SK-N-SH (cell line): ENCODE data around the gene POLR1D. TPM values are rescaled to one million over a fixed set of nuclear protein-coding genes. Genes with fewer than 3 reads are reported as not detected.
A peak's percentile ranks its signal among the peaks of the same experiment; 100 is the strongest.

ENCODE experiments used
- CTCF ChIA-PET: fragments of 300-600, 350-600 bp; formaldehyde crosslinking; extraction: SDS; loops from one replicate; lab custom pipeline; 2021; lab: Yijun Ruan, JAX
- POLR2A ChIA-PET: fragments of 350-600 bp; sonication (Branson Sonifier 250); formaldehyde crosslinking; extraction: SDS; loops from one replicate; lab custom pipeline; 2020; ENCODE audit warnings: antibody characterized with exemption, inconsistent platforms; lab: Yijun Ruan, JAX
- DNase-seq: peaks from one replicate; pipeline ENCODE4 v3.0.0; 2012
- H2AFZ ChIP-seq: fragments of 200-600 bp; sonication (generic); 2 replicates; pipeline ENCODE4 v1.8.1; 2016; ENCODE audit warnings: antibody characterized with exemption, mild to moderate bottlenecking, low read depth
- H3F3A ChIP-seq: fragments of 200-600 bp; sonication (generic); replicated peaks from 2 replicates; pipeline ENCODE3; 2016; ENCODE audit warnings: antibody characterized with exemption, mild to moderate bottlenecking; ENCODE audit not compliant: insufficient read depth
- H3K27ac ChIP-seq, 2 experiments: fragments of 200-500 bp in 1 of 2; fragments of 200-600 bp in 1 of 2; sonication (Bioruptor generic) in 1 of 2; sonication (generic), shearing (Covaris generic) in 1 of 2; 2 replicates each; pipeline versions ENCODE4 v1.5.1 to v1.6.1; 2014 to 2016; ENCODE audit warnings: low read depth in 2 of 2, inconsistent platforms in 1 of 2, low read length in 1 of 2, mild to moderate bottlenecking in 1 of 2, mixed read lengths in 1 of 2
- H3K27me3 ChIP-seq: fragments of 200-600 bp; sonication (generic), shearing (Covaris generic); 2 replicates; pipeline ENCODE4 v1.6.1; 2016; ENCODE audit warnings: mixed run types; ENCODE audit not compliant: insufficient read depth
- H3K36me3 ChIP-seq, 2 experiments: fragments of 200-500 bp in 1 of 2; fragments of 200-600 bp in 1 of 2; sonication (Bioruptor generic) in 1 of 2; sonication (generic) in 1 of 2; replicated peaks in 1 of 2; 2 replicates each; pipeline versions ENCODE3 to v1.5.1; 2014 to 2016; ENCODE audit warnings: low read length in 1 of 2, mild to moderate bottlenecking in 1 of 2; ENCODE audit not compliant: insufficient read depth in 2 of 2, control insufficient read depth in 1 of 2
- H3K4me1 ChIP-seq, 2 experiments: fragments of 200-500 bp in 1 of 2; fragments of 200-600 bp in 1 of 2; sonication (Bioruptor generic) in 1 of 2; sonication (generic), shearing (Covaris generic) in 1 of 2; 2 replicates each; pipeline versions ENCODE4 v1.5.1 to v1.6.1; 2014 to 2016; ENCODE audit warnings: low read depth in 1 of 2, low read length in 1 of 2, mixed run types in 1 of 2; ENCODE audit not compliant: insufficient read depth in 2 of 2, control insufficient read depth in 1 of 2
- H3K4me2 ChIP-seq: fragments of 200-600 bp; sonication (generic), shearing (Covaris generic); 2 replicates; pipeline ENCODE4 v1.6.1; 2017; ENCODE audit warnings: mixed run types
- H3K4me3 ChIP-seq, 2 experiments: fragments of 200-500 bp in 1 of 2; fragments of 200-600 bp in 1 of 2; sonication (Bioruptor generic) in 1 of 2; sonication (generic), shearing (Covaris generic) in 1 of 2; 2 replicates each; pipeline versions ENCODE4 v1.5.1 to v1.8.1; 2014 to 2016; ENCODE audit warnings: low read depth in 2 of 2, inconsistent platforms in 1 of 2, low read length in 1 of 2, mild to moderate bottlenecking in 1 of 2, mixed read lengths in 1 of 2, moderate library complexity in 1 of 2
- H3K79me2 ChIP-seq: fragments of 200-600 bp; sonication (generic); 2 replicates; pipeline ENCODE4 v1.8.1; 2017; ENCODE audit warnings: mild to moderate bottlenecking; ENCODE audit not compliant: insufficient read depth
- H3K9ac ChIP-seq: fragments of 200-600 bp; sonication (generic); 2 replicates; pipeline ENCODE4 v1.6.1; 2017; ENCODE audit warnings: mixed run types
- H3K9me2 ChIP-seq: fragments of 200-600 bp; sonication (generic); 2 replicates; pipeline ENCODE4 v1.6.1; 2017; ENCODE audit warnings: mixed run types
- H3K9me3 ChIP-seq: fragments of 200-600 bp; sonication (generic); 2 replicates; pipeline ENCODE4 v1.6.1; 2017; ENCODE audit warnings: mixed run types, mild to moderate bottlenecking, moderate library complexity
- H4K20me1 ChIP-seq: fragments of 200-600 bp; sonication (generic); 2 replicates; pipeline ENCODE4 v1.6.1; 2017; ENCODE audit warnings: mild to moderate bottlenecking, mixed run types; ENCODE audit not compliant: insufficient read depth
- CTCF ChIP-seq: fragments of 200-600 bp; sonication (generic); IDR thresholded peaks from 2 replicates; pipeline ENCODE4 v1.6.1; 2017; ENCODE audit warnings: antibody characterized with exemption, mild to moderate bottlenecking, moderate library complexity
- ELF1 ChIP-seq: IDR thresholded peaks from 2 replicates; pipeline ENCODE4 v1.4.0; 2012
- EP300 ChIP-seq, 2 experiments: IDR thresholded peaks; 2 replicates each; pipeline versions ENCODE4 v1.4.0 to v1.6.1; 2012; ENCODE audit warnings: borderline replicate concordance in 1 of 2, low read depth in 1 of 2, low read length in 1 of 2
- MXI1 ChIP-seq: IDR thresholded peaks from 2 replicates; pipeline ENCODE4 v1.6.1; 2012; ENCODE audit warnings: mild to moderate bottlenecking, low read depth, low read length, improper control_type of control experiment
- NRF1 ChIP-seq: IDR thresholded peaks from 2 replicates; pipeline ENCODE4 v1.6.1; 2012; ENCODE audit warnings: low read depth, mild to moderate bottlenecking, low read length
- PBX3 ChIP-seq: IDR thresholded peaks from 2 replicates; pipeline ENCODE4; 2012
- SMC3 ChIP-seq: IDR thresholded peaks from 2 replicates; pipeline ENCODE4 v1.6.1; 2012; ENCODE audit warnings: low read depth, low read length, improper control_type of control experiment
- TEAD4 ChIP-seq: IDR thresholded peaks from 2 replicates; pipeline ENCODE4 v1.4.0; 2012; ENCODE audit warnings: mild to moderate bottlenecking, borderline replicate concordance; ENCODE audit not compliant: insufficient read depth
- USF1 ChIP-seq: IDR thresholded peaks from 2 replicates; pipeline ENCODE4 v1.4.0; 2012; ENCODE audit warnings: low read depth, borderline replicate concordance
- WGBS: methylation state at CpG from one replicate; pipeline ENCODE4 v1.1.6; 2017; ENCODE audit warnings: low lambda C conversion rate; 5-methylcytosine and 5-hydroxymethylcytosine counted together
- polyA plus RNA-seq, 3 experiments: library from polyadenylated mRNA; depleted of rRNA; stranded (reverse); fragments of >200 nt; gene quantifications; 2 replicates each; pipeline ENCODE4 v1.2.3, GENCODE V29; 2012

Gene POLR1D
- polyA plus RNA-seq, 1 of the 3 experiments (the other 2 are of a cell fraction): 150 TPM

- POLR2A ChIA-PET: interaction anchor here (0.6 kb wide), 1 partner anchor 49 kb away, joined by 3 read pairs; no protein-coding TSS in a partner anchor
- peaks cover 76% of the 10 kb centered on the region for H3K79me2 ChIP-seq
- H2AFZ ChIP-seq: peak overlapping the region; percentile 86
- H4K20me1 ChIP-seq: peaks cover 33% of the 10 kb centered on the region
- H3K9me2 ChIP-seq: no peaks in the 10 kb centered on the region
- 6% methylated on average over 13 of the region's 13 CpGs for WGBS
- peak overlapping the region; percentile 76 to 90 for H3K27ac ChIP-seq
- peaks cover 7 to 9% of the 10 kb centered on the region in 2 experiments; a peak in 3 of 4 replicates for H3K4me1 ChIP-seq
- DNase-seq: peak; percentile 11
- peak; percentile 60; the same call in 1 of the 2 replicates for TF ChIP-seq MXI1
- TF ChIP-seq CTCF: peak; percentile 66
- TF ChIP-seq TEAD4: no peak
- H3K9me3 ChIP-seq: no peaks in the 10 kb centered on the region
- peak overlapping the region; percentile 88 for H3K9ac ChIP-seq
- H3K4me3 ChIP-seq: peak overlapping the region; percentile 81 to 85
- H3K4me2 ChIP-seq: peak overlapping the region; percentile 95
- peaks cover 6% of the 10 kb centered on the region for H3F3A ChIP-seq
- peaks cover 25 to 31% of the 10 kb centered on the region in 2 experiments for H3K36me3 ChIP-seq
- H3K27me3 ChIP-seq: no peaks in the 10 kb centered on the region
- CTCF ChIA-PET: interaction anchor here (0.6 to 1.6 kb wide), 6 partner anchors 10 to 260 kb away, joined by 3 to 8 read pairs (median 3); no protein-coding TSS in a partner anchor
Observed at GRCh38 chr13:27622102-27622820, 569 bp downstream of the POLR1D start.

- ChIA-PET POLR2A (interaction anchor here (0.6 kb wide), 1 partner anchor 50 kb away, joined by 3 read pairs; no protein-coding TSS in a partner anchor), CTCF (interaction anchor here (0.6 to 1.6 kb wide), 5 partner anchors 16 to 261 kb away, joined by 3 to 8 read pairs (median 3); no protein-coding TSS in a partner anchor)
- no peak overlapping the region for H3K9ac ChIP-seq
- no peaks in the 10 kb centered on the region for H3K9me2 ChIP-seq
- H3F3A ChIP-seq: peaks cover 6% of the 10 kb centered on the region
- H3K79me2 ChIP-seq: peaks cover 74% of the 10 kb centered on the region
- H4K20me1 ChIP-seq: peaks cover 39% of the 10 kb centered on the region
- no peaks in the 10 kb centered on the region for H3K27me3 ChIP-seq
- no peak overlapping the region for H3K27ac ChIP-seq
- H3K9me3 ChIP-seq: no peaks in the 10 kb centered on the region
- DNase-seq: no peak
- H3K4me3 ChIP-seq: peak overlapping the region; percentile 81 to 85
- TF ChIP-seq PBX3 (no peak), EP300 (IDR thresholded peaks at IDR 0.05; ENCODE audit: borderline replicate concordance in 1 of 2, low read depth in 1 of 2, low read length in 1 of 2) (no peak), USF1 (no peak), NRF1 (no peak), SMC3 (no peak), ELF1 (no peak)
- peaks cover 31% of the 10 kb centered on the region in 2 experiments for H3K36me3 ChIP-seq
- H2AFZ ChIP-seq: no peak overlapping the region
- H3K4me2 ChIP-seq: peak overlapping the region; percentile 95
- H3K4me1 ChIP-seq: peaks cover 7 to 9% of the 10 kb centered on the region in 2 experiments; a peak in 3 of 4 replicates
- 90% methylated on average over 7 of the region's 7 CpGs for WGBS
Observed at GRCh38 chr13:27622881-27623280, 1.2 kb downstream of the POLR1D start.
